ENCODE results near the gene FILIP1L.
A peak's percentile ranks its signal among the peaks of the same experiment; 100 is the strongest.

The FILIP1L gene

GRCh38 chr3:100125161-100125938, 11.0 kb upstream of the FILIP1L start:
- DNase-seq = no peak

- no peak for DNase-seq
These were observed 10.0 kb upstream of the FILIP1L start for GRCh38 chr3:100124201-100124761.

GRCh38 chr3:100123112-100123511, 8.8 kb upstream of the FILIP1L start:
- no peak for DNase-seq

GRCh38 chr3:100122321-100122720, 8.0 kb upstream of the FILIP1L start:
- DNase-seq = no peak

GRCh38 chr3:100120693-100121092, 6.4 kb upstream of the FILIP1L start:
- DNase-seq = no peak

DNA sequence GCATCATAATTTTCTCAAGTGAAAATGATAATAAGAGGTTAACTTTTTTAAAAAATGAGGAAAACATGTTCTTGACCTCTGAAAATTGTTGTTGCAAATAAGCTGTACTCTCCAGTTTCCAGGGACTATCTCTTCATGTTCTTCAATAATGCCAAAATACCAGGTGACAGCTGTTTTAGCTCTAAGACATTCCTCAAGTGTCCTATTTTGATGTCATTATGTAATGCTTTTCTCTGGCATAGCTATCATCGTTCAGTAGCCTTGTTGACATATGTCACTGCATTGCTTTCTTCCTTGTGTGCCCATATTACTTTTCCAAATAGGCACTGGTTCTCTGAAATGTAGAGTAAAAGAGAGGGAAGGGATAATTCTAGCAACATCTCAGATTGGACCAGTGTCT, 5.7 kb upstream of the FILIP1L start:
- no peak for DNase-seq

GRCh38 chr3:100117093-100117492, 2.8 kb upstream of the FILIP1L start:
- DNase-seq = peak in 1 of 4 experiments; percentile 3

DNA sequence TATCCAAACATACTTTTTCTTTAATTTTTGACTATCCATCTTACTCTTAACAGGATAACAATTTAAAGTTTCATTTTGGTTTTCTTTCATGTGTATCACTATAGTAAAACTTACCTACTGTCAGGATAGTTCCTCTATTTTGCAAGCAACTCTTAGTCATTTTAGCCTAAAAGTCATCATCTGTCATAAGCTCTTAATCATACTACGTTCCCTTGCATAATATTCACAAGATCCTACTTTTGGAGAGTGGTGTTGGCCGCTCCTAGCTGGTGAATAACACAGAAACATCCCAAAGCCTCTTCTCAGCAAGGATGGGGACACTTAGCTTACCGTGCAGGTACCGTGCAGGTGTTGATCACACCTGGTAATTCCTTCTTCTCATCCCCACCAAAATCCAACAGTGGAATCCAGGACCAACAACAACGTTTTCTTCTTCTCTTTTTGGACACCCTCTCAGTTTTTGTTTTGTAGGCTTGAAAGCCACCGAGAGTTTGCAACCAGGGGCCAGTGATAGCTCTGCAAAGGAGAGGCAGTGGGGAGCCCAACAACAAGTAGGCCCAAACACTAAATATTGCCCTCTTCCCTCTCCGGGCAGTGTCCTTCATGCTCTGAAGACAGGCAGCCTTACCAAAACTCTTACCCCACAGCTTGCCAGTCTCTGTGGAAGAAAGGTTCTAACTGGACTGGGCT, 433 bp downstream of the FILIP1L start:
- DNase-seq = peak; percentile 5 to 69 (median 38)

GRCh38 chr3:100111728-100112127, 2.6 kb downstream of the FILIP1L start:
- DNase-seq = no peak

GRCh38 chr3:100110162-100110561, 4.1 kb downstream of the FILIP1L start:
- no peak for DNase-seq

DNA sequence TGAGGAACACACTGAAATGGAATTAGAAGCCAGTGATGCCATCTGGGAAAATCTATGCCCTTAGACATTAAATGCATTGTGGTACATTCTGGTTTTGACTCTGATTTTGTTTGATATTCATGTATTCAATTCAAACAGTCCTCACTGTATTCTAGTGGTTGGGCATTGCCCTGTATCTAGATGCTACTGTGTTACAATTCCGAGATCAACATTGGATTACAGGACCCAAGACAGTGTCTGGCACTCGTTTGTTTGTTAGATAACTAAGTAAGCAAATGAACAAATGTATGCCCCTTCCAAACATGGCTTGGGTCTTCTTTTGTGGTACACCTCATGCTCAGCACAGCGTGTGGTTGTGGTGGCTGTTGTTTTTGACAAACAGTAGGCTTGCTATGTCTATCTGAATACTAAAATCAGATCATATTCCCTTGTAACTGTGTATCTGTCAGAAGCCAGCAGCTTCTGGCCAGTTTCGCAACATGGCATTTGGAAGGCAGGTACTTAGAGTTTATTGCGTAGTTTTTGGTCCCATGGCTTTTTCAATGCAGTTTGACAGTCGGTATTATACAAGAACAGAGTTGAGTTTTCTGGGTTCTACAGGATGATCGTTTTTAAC, 5.7 kb downstream of the FILIP1L start:
- DNase-seq = no peak

DNA sequence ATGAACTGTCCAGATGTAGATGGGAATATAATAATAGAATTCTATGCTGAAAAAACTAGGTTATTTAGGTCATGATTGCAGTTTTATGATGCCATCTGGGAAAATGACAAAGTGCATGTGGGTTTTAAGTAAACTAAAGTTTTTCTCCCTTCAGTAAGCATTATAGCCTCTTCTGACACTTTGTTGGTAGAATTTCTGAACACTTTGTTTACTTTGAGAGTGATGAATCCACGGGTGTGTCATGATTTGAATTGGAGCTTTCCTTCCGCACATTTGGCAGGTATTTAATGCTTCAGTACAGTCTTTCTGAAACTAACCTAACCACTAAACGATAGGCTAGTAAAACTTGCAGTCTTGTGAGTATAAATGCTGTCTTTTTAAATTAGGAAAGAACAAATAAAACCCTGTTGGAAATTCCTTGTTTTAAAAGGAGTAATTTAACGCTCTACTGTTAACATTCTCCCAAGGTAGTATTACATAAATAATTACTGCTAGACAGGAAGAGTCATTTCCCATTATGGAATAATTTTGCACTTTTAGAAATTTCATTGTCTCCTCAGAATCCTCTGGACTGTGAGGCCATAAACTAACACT, 7.0 kb downstream of the FILIP1L start:
- no peak for DNase-seq

DNA sequence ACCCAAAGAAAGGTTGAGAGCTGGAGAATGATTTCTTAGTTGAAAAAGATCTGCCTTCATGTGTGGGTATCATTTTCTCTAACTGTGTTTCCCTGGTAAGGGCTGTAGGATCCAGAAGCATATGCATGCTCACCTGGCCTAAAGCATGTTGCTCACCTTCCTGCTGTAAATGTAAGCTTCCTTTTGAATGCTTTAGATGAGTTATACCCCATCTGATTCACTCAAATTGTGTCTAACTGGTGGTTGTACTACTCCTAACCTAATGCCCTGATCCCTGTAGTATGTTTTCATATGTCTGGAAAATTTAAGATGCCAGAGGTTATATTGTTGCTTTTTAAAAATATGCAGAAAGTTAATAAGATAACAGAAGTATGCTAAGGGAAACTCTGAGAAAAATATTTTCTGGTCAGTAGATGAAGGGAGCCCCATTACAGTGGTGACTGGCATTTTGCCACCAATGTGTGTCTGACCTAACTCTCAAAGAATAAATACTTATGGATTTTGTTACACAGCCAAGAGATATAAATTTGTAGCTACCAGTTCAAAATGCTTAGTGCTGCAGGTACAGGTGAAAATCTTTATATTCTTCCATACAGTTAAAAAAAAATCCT, 7.7 kb downstream of the FILIP1L start:
- DNase-seq = no peak

GRCh38 chr3:100106094-100106493, 8.2 kb downstream of the FILIP1L start:
- DNase-seq = no peak

- peak in 1 of 4 experiments; percentile 13 for DNase-seq
These were observed 8.8 kb downstream of the FILIP1L start for GRCh38 chr3:100105501-100105900.

DNA sequence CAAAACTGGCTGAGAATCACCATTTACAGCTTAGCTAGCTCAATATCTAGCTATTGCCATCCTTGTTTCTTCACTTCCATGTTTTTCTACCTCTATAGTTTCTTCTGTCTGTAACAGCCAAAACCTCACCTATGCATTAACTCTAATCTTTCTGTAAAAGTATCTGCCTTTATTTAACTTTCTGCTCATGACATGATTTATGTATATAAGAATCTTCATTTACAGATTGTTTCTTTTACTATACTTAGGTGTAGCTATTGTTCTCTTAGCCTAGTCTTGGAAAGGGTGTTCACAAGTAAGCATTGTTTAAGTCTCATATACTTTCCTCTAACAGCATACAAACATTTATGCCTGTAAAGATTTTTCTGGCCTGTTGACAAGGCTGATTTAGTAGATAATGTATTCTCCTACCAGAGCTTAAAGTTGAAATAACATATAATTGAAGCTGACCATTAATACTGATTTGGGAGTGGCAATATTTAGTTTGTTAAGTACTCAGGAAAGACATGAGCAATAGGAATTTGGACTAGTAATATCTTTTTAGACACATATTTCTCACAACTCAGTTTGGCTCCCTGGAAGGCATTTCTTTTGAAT, 9.4 kb downstream of the FILIP1L start:
- no peak for DNase-seq

GRCh38 chr3:100104442-100104798, 9.9 kb downstream of the FILIP1L start:
- no peak for DNase-seq

DNA sequence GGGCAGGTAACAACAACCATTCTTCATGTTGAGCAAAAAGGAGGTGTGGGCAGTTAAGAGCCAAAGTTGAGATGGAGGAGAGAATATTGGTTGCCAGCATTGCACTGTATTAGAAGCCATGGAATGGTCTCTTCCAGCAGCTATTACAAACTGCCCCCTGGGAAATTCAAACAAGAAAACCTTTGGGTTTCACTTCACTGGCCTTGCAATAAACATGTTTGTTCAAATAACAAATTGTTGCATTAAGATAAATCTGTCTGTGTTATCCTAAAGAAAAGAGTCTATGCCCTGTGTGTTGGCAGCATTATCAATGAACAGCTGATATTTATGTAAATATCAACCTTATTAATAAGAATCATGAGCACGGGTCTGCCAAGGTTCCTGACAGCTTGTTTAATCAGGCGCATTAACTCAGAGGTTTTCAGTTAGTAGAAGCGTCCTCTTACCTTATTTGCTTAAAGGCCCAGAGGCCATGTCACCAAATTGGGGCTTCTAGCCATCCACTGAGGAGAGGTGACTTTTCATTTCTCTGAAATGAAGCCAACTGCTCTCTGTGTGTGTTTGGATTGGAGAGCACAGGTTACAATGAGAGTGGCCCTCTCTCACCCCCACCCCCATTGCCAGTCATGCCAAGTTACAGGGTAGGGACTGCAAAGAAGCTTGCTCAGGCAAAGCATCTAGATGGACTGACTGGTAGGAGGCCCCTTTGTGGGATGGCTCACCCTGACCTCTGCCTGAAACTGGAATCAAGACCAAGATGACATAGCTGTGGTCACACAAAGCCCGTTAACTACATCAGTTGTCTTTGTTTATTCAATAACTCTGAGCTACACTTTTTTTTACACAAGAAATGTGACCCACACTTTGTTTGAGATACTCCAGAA, 10.5 kb downstream of the FILIP1L start:
- no peak for DNase-seq

- no peak for DNase-seq
These were observed 11.5 kb downstream of the FILIP1L start for GRCh38 chr3:100102757-100103156.

- no peak for DNase-seq
These were observed 13.9 kb downstream of the FILIP1L start for GRCh38 chr3:100100425-100100824.

GRCh38 chr3:100099621-100100020, 14.7 kb downstream of the FILIP1L start:
- no peak for DNase-seq

All from suppressor macrophage (primary cell).